ENCODE data around the gene PRUNE2.
"Not testable (repeated sequence)": the region's sequence is repeated elsewhere in the genome, so short reads cannot be mapped to it uniquely, and the experiment has no call there.

PRUNE2 gene

DNA sequence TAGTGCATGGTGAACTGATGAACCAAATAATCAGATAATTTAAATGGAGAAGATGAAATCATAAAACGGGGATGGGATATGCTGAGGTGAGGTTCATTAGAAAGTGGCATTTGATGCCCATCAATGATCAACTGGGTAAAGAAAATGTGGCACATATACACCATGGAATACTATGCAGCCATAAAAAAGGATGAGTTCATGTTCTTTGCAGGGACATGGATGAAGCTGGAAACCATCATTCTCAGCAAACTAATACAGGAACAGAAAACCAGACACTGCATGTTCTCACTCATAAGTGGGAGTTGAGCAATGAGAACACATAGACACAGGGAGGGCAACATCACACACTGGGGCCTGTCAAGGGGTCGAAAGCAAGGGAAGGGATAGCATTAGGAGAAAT is 47.7 kb downstream of the PRUNE2 start:
- DNase-seq, result not testable (repeated sequence)

DNA sequence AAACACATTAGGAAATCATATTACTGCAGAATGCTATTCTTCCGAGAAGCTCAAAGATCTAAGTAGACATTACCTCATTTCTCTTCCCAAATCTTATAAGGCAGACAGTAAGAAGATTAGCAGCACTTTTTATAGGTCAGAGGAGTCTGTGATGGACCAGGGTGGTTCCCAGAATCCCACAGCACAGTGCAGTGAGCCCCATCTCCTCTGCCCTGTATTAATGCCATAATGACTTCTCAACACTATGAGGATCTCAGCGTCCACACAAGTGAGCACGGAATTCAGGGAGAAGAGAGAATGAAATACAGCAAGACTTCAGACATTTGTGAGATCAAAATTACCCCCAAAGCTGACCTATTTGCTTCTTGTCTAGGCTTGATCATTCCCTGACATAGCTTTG is 49.9 kb downstream of the PRUNE2 start:
- no peak for DNase-seq

DNA sequence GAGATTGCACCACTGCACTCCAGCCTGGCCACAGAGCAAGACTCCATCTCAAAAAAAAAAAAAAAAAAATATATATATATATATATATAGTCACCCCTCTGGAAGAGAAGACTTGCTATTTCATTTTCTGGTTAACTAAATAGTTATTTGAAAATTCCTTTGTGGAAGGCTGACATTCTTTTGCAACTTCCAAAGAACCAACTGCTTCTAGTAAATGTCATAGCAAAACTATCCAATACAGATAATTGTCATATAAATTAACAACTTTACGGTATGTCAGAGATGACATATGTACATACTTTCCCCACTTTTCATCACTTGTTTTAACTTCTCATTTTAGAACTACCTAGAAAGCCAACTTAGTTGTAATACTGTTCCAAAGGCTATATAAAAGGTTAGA is 50.9 kb downstream of the PRUNE2 start:
- no peak for DNase-seq

DNA sequence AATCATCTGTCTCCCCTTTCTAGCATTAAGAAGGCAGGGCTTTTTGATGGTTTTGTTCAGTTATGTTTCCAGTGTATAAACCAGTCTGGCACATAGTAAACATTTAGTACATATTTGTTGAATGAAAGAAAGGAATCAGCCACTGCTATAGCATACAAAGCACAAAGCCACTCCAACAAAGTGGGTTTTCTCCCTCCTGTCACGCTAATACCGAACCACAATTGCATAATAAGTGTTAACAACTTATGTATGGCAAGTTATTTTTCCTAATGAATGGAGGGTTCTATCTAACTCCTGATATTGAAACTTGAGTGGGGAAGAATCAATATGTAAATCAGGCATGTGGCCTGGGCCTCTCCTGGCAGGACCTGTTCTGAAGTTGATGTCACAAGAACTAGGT is 53.9 kb downstream of the PRUNE2 start:
- no peak for DNase-seq

DNA sequence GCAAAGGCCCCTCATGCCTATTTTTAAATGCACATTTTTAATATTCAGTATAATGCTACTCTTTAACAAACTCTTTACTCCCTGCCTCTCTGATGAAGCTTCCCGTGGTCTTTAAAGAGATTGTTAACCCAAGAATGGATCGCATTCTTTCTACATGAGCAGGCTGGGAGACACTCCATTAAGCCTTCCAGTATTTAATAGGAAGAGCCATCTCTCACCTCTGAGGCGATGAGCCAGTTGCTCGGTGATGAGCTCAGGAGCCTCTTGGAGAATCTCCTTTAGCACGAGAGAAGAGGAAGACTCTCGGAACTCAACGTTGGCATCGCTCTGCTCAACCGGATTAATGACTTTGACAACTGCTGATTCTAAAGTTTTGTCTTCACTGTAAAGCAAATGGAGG is 59.6 kb downstream of the PRUNE2 start:
- no peak for DNase-seq

DNA sequence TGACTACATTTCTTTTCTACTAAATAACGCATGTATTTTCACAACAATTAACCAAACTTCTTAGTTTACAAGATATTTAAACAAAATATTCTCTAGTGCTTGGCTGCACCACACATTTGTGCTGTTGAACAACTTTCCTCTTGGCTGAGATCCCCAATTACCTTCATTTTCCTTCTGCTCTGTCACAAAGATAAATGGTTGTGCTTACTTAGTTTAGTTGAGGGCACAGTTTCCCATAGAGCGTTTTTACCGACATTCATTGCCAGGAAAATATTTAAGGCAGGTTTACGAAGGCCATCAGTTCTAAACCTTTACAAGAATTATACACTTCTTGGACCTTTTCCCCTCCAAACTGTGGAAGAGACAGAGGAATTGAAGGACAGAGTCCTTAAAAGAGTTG is 60.7 kb downstream of the PRUNE2 start:
- DNase-seq, result no peak

DNA sequence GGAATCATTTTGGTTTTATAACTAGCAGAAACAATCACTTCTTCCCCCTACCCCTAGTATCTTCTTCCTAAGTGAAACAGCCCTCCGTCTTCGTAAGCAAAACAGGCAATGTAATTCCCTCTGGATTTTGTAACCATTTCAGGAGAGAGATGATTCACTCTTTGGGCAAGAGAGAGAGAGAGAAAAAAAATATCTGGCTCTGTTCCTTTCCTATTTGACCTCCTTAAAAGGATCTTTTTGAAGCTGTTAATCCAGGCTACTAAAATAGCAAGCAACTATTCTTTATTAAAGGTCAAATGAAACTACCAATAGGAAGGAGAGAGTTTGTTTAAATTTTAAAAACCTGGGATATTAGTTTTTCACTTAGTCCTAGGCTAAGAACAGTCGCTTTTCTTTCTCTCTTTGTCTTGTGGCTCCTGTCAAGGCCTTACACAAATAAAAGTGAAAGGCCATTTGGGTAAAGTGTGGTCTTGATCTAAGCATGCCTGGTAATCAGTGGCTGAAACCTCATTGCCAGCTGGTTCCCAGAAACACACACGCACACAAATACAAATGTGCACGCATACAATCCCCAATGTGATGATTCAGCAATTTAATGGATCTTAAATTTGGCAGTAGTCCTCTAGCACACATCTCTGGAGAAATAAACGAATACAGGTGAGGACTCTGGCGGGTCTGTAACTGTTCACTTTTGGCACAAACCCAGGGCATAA is 70.2 kb downstream of the PRUNE2 start:
- no peak for DNase-seq

DNA sequence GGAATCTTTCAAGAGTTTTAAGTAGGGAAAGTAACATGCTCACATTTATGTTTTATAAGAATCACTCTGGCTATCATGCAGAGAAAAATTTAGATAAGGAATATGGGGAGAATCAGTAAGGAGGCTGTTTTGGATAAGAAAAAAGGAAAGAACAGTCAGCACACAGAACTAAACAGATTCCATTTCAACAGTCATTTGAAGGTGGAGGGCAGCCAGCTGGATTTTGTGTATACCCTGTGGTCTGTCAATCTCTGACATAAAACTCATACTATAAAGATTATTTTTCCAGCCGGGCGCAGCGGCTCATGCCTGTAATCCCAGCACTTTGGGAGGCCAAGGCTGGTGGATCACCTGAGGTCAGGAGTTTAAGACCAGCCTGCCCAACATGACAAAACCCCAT is 77.5 kb downstream of the PRUNE2 start:
- DNase-seq, result no peak

DNA sequence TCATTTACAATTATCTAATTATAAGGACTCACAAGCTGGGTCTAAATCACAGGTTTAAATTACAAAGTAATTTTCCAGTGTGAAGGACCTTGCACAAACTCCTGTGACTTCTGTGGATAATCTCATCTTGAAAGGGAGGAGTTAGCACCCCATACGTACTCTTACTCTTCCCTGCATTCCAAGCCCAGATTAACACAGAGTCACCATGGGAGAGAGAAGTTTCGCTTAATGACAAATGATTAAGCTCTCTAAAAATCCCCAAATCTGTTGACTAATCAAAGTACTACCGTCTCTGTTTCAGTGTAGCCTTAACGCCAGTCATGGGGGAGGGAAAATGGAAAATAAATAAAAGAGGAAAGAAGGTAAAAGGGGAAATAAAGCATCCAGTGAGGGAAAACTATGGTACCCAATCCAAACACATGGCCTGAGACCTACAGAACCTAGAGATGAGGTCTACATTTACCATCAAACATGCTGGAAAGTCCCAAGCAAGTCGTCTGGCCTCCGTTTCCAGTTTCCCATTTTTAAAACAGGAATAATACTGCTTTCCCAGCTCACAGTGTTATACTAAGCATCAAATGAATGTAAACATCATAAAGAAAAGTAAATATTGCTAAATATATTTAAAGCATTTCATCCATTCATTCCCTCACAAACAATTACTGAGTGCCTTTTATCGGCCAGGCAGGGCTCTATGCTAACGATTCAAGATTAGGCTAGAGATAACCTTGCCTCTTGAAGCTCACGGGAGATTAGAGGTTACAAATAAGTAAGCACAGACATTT is 78.4 kb downstream of the PRUNE2 start:
- no peak for DNase-seq

DNA sequence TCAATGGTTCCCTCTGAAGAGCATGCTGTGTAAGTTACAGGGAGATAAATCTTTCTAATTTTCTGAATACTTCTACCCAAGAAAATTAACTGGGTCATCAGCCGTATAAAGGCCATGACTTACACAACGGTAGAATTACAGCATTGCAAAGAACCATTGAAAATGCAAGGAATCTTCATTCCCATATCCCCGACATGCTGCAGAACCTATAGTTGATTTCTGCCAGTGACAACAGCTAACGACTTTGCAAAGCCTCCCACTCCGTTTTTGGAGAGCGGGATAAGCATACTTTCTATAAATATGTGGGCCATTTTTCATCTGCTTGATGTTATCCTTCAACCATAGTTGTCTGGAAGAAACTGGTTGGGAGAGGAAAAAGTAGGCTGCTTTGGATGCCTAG is 85.5 kb downstream of the PRUNE2 start:
- no peak for DNase-seq

DNA sequence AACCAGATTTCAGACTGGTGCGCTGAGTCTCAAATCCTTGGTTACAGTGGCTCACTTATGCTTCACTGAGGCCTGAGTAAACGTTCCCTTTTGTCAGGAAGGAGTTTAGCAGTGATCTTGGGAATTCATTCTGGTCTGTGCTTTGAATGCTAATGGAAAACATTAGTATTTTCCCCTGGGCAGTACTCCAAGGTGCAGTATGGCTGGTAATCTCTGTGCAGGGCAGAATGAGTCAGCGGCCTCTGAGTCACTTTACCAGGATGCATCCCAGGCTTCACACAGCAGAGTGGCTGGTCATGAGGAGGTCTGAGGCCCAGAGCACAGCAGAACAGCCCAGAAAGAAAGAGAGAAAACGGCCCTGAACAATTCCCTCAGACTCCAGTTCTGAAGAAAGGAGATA is 87.6 kb downstream of the PRUNE2 start:
- peak; percentile 90 for DNase-seq

DNA sequence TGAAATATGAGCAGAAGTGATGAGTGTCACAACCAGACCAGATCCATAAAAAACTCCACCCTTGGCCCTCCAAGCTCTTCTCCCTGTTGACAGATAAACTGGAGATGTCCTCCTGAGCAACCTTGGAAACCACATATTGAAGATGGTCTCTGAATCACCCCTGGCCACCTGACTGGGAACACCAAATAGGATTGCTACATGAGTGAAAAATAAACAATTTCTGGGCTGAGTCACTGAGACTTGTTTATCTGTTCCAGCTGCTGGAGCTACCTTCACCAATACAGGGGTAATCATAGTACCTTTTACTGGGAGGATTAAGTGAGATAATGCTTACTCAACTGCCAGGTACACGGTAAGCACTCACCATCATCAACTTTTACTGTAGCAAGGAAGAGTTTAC is 88.4 kb downstream of the PRUNE2 start:
- peak; percentile 94 for DNase-seq

DNA sequence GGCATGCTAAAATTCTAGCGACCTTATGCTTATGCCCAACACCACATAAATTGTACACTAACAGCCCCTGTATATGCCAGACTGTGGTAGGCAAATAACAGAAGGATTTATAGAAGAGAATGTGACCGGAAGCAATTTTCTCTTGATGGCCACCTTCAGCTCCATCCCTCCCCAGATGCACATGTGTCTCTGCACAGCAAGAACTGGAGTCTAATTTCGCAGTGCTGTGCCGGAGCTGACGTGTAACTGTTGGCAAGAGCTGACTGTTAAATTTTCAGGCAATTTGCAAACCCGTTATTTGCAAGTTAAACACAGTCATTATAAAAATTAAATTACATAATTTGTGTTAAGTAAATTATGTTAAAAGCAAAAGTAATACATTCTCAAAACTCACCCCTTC is 93.3 kb downstream of the PRUNE2 start:
- DNase-seq, result no peak

DNA sequence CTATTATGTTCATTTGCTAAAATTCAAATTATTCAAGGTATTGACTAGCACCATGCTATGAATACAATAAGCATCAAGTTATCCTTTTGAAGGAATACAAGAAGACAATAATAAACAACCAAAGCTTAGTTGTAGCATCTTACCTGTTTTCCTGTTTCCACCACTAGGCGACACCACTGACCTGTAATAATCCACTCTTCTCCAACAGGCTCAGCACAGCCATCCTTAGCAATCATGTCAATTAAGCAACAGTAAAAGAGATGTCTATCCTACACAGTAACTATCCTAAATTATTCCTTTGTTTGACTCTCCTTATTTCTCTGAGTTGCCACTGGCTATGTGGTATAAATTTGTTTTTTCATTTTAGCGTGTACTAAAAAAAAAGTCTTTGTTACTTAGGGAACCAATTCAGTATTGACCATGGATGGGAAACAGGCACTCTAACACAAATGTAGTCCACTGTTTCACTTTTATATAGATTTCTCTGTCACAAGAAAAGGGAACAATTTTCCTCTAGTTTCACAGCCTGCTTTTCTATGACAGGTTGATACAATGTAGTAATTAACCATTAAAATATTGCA is 95.4 kb downstream of the PRUNE2 start:
- DNase-seq, result peak; percentile 70

DNA sequence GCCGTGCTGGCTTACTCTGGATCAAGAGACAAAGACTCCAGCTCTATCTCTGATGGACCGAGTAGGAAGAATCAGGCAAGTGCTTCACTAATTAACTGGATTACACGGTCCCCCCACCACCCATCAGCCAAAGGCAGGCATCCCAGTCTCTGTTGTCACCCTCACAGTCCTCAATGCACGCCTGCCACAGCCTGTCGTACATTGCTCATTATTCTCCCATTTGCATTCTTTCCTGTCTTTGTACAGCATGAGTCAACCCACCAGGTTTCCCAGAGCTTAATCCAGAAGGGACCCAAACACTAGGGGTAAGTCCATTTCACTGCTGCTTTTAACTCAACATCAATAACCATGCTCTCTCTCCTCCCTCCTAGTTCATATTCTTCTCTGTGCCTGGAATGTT is 97.3 kb downstream of the PRUNE2 start:
- no peak for DNase-seq

DNA sequence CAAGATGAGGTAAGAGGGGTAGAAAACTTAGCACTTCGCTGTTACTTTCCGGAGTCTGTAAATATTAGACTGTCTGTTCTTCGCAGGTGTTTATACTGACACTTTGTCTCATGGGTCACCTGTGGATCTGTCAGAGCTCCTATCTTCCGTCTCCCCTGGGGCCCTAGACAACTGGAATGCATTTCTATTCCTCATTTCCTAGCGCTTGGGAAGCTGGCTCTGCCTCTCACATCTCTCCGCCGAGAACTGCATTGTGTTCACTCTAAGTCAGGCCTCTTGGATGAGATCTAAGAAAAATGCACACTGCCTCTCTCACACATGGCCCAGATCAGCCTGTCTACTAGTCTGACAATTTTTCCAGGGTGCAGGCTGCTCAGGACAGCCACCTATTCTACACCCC is 102.2 kb downstream of the PRUNE2 start:
- no peak for DNase-seq

DNA sequence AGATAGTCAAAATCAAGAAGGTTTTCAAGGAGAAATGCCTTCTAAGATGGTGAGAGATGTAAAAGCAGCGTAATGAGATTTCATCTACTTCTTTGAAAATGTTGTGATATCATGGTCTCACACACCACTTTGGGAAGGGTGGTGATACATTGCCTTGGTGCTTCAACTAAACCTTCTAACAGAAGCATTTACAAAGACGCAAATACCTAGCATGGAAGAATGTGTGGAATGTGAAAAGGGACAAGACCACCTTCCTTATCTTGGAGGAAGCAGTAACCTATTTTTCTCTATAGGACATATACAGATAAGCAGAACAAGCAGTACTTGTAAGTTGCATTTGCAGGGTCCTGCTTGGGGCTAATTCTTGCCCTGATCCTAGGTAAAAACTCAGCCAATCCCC is 102.8 kb downstream of the PRUNE2 start:
- DNase-seq, result no peak

DNA sequence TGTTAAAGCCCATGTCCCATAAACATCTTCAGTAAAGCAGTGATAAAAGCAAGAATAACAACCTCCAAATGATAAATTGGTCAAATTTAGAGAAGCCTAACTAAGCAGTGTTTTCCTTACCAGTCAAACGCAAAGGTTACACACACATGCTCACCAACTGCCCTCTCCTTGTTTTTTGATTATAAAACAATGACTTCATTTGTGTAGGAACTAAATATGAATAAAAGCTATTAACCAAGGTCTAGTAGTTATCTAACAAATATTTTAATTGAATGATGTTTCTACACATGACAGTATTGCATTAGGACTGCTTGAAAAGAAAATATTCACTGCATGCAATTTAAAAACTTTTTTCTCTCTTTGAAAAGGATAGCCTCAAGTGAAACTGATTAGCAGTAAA is 105.0 kb downstream of the PRUNE2 start:
- DNase-seq, result no peak

DNA sequence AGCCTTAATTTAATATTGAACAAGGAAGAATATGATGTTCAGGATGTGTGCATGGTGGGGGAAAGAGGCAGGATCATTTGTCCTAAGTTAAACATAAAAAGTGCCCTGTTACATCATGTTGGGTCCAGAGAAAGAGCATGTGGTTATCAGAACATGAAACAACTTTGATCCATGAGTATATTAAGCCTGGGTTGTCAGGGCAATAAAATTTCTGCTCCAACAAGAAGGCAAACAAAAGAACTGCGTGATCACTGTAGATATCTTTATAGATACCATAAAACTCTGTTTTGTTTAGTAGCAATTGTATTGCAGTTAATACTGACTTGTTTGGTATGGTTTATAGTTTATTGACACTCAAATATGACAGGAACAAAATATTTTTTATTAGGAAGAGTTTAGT is 106.4 kb downstream of the PRUNE2 start:
- DNase-seq, result no peak

DNA sequence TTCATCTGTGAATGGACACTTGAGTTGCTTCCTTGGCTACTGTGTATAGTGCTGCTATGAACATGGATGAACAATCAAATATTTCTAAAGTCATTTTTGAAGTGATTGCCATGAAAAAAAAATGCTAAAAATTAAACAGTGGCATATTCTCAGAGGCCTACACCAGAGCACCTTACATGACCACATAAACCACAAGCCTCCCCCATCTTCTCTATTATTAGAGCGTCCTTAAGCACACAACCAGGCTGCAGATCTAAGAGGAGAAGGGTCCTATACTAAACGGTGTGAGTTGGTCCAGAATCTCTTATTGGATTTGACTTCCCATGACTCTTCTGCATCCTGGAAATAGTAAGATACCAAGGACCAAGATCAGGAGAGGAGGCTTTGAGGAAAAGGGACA is 107.4 kb downstream of the PRUNE2 start:
- no peak for DNase-seq

DNA sequence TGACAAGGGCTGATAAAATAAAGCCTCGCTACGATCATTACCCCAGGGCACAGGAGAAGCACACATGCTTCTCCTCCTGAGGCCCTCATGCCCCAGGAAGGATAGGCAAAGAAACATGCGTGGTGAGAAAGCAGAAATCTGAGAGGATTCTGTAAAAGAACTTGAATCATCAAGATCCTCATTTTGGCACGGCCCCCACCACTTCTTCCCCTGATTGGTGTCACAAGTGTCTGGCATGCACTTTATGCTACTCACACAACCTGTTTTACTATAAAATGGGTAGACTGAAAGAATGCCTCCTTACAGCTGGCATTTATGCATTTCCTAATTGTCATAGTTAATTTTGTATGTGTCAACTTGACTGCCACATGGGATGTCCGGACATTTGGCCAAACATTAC is 109.6 kb downstream of the PRUNE2 start:
- peak; percentile 2 for DNase-seq

DNA sequence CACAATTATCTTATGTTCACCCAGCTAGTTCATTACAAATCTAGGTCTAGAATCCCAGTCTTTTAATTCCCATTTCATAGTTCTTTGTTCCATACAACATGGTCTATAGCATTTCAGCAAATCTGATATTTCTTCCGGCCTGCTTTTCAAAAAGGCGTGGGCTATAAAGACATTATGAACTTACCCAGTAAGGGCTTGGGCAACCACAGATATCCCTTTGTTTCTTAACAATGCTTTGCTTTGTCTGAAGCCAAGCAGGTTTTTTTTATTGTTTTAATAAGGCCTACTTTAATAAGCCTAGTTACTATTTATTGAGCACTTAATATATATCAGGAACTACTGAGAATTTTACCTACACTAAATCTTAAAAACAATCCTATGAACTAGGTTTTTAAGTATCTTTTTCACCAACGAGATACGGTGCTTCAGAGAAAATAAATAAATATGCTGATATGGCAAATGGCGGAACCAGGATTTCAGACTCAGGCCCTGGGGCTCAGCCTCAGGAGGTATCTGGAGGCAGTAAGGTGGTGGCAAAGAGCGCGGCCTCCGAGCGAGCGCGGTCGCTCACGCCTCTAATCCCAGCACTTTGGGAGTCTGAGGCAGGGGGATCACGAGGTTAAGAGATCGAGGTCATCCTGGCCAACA is 112.0 kb downstream of the PRUNE2 start:
- DNase-seq, result no peak

DNA sequence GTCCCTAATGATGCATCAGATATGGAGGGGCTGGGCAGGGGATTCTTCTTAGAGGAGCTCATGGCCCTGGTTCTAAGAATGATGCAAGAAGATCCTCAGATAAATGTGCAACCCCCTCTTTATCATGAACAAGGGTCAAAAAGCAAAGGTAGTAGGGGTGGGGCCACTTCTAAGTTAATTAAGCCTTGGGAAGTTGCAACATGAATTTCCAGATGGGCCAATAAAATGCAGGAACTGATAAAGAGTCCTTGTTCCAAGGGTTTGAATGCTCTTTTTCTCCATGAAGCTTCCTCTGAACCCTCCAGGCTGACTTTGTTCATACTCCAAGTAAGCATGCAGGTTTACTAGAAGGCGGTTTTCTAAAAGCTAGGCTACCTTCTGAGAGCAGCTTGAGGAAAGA is 116.1 kb downstream of the PRUNE2 start:
- DNase-seq, result no peak

DNA sequence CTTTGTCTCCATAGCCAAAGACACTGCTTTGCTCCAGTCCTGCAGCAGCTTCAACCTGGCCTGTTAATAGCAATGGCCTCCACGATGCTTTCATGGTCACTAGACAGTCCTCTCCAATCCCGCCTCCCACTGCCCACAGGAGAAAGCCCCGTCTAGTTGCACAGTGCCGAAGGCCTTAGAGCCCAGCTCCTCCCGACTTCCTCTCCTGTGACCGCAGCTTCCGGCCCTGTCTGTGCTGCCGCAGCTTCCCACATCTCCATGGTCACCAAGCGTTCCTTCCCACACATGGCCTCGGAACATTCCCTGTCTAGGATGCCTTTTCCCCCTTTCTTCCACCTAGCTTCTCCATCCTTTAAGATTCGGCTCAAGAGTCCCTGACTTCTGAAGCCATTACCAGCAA is 118.2 kb downstream of the PRUNE2 start:
- DNase-seq, result no peak
